Neural cell (in vitro differentiated cells): ENCODE measurements around the gene ATF6B. TPM values are rescaled to one million over a fixed set of nuclear protein-coding genes. Genes with fewer than 3 reads are reported as not detected.
"Not testable (repeated sequence)": the region's sequence is repeated elsewhere in the genome, so short reads cannot be mapped to it uniquely, and the experiment has no call there.

ENCODE experiments used
- H2AFZ ChIP-seq: fragments of 200-600, 300-800 bp; sonication (generic), shearing (Covaris generic); 2 replicates; pipeline ENCODE4 v1.6.0; 2014; ENCODE audit warnings: low read depth, mild to moderate bottlenecking, antibody characterized with exemption, low read length, moderate library complexity
- H3F3A ChIP-seq: fragments of 200-600 bp; shearing (Covaris generic); 2 replicates; pipeline ENCODE4 v1.6.1; 2016; ENCODE audit warnings: mild to moderate bottlenecking, moderate library complexity, mixed read lengths, antibody characterized with exemption, low read length; ENCODE audit not compliant: insufficient read depth, poor library complexity, severe bottlenecking
- H3K27ac ChIP-seq: fragments of 200-600, 300-800 bp; sonication (generic), shearing (Covaris generic); 2 replicates; pipeline ENCODE4 v1.5.1; 2014; ENCODE audit warnings: mild to moderate bottlenecking, low read length, moderate library complexity
- H3K27me3 ChIP-seq: fragments of 300-800, 200-600 bp; sonication (generic), shearing (Covaris generic); 2 replicates; pipeline ENCODE4 v1.6.0; 2014; ENCODE audit warnings: mild to moderate bottlenecking, low read depth, low read length, moderate library complexity; ENCODE audit not compliant: insufficient read depth
- H3K36me3 ChIP-seq: fragments of 300-800, 200-600 bp; sonication (generic), shearing (Covaris generic); 2 replicates; pipeline ENCODE4 v1.5.1; 2014; ENCODE audit warnings: mild to moderate bottlenecking, antibody characterized with exemption, low read length, moderate library complexity; ENCODE audit not compliant: insufficient read depth
- H3K4me2 ChIP-seq: fragments of 300-800, 200-600 bp; sonication (generic), shearing (Covaris generic); 2 replicates; pipeline ENCODE4 v1.6.0; 2014; ENCODE audit warnings: mild to moderate bottlenecking, low read length
- H3K4me3 ChIP-seq: fragments of 300-800, 200-600 bp; sonication (generic), shearing (Covaris generic); 2 replicates; pipeline ENCODE4 v1.5.1; 2014; ENCODE audit warnings: mild to moderate bottlenecking, low read length, moderate library complexity
- H3K79me2 ChIP-seq: fragments of 200-600 bp; shearing (Covaris generic); replicated peaks from 2 replicates; pipeline ENCODE4 v1.6.0; 2014; ENCODE audit warnings: mild to moderate bottlenecking, low read length, moderate library complexity; ENCODE audit not compliant: insufficient read depth
- H3K9ac ChIP-seq: fragments of 300-800, 200-600 bp; sonication (generic), shearing (Covaris generic); 2 replicates; pipeline ENCODE4 v1.6.1; 2016; ENCODE audit warnings: mild to moderate bottlenecking, low read length, mixed read lengths
- H3K9me2 ChIP-seq: fragments of 200-600 bp; shearing (Covaris generic); 2 replicates; pipeline ENCODE4 v1.6.1; 2016; ENCODE audit warnings: mild to moderate bottlenecking, low read length, mixed read lengths; ENCODE audit not compliant: insufficient read depth
- H3K9me3 ChIP-seq: fragments of 200-600, 300-800 bp; sonication (generic), shearing (Covaris generic); 2 replicates; pipeline ENCODE4 v1.6.1; 2016; ENCODE audit warnings: mild to moderate bottlenecking, mixed run types, low read length, moderate library complexity, mixed read lengths
- H4K20me1 ChIP-seq: fragments of 200-600 bp; shearing (Covaris generic); 2 replicates; pipeline ENCODE4 v1.6.1; 2016; ENCODE audit warnings: mild to moderate bottlenecking, mixed run types; ENCODE audit not compliant: insufficient read depth
- CTCF ChIP-seq: fragments of 450-650 bp; IDR thresholded peaks from 2 replicates; pipeline ENCODE4 v1.5.1; 2014; ENCODE audit warnings: antibody characterized with exemption, mild to moderate bottlenecking, moderate library complexity; ENCODE audit not compliant: poor library complexity, severe bottlenecking
- EP300 ChIP-seq: fragments of 450-650 bp; conservative IDR thresholded peaks from 2 replicates; pipeline ENCODE4 v1.6.1; 2014; ENCODE audit warnings: antibody characterized with exemption, mild to moderate bottlenecking, moderate library complexity; ENCODE audit not compliant: poor library complexity, severe bottlenecking
- EZH2 ChIP-seq: fragments of 200-600, 300-800 bp; shearing (Covaris generic), sonication (generic); IDR thresholded peaks from 2 replicates; pipeline ENCODE4 v1.6.1; 2014; ENCODE audit warnings: antibody characterized with exemption, low read length, borderline replicate concordance, mild to moderate bottlenecking; ENCODE audit not compliant: insufficient read depth, poor library complexity, severe bottlenecking
- MXI1 ChIP-seq: fragments of 450-650 bp; conservative IDR thresholded peaks from 2 replicates; pipeline ENCODE4 v1.6.1; 2014; ENCODE audit warnings: antibody characterized with exemption, mild to moderate bottlenecking; ENCODE audit not compliant: poor library complexity, severe bottlenecking
- POLR2AphosphoS5 ChIP-seq: IDR thresholded peaks from 2 replicates; pipeline ENCODE4 v1.6.1; 2012
- RAD21 ChIP-seq: fragments of 450-650 bp; conservative IDR thresholded peaks from 2 replicates; pipeline ENCODE4 v1.6.1; 2014; ENCODE audit warnings: antibody characterized with exemption, mild to moderate bottlenecking, moderate library complexity
- REST ChIP-seq: IDR thresholded peaks from 2 replicates; pipeline ENCODE4 v1.6.1; 2012; ENCODE audit warnings: borderline replicate concordance
- SMC3 ChIP-seq: fragments of 450-650 bp; conservative IDR thresholded peaks from 2 replicates; pipeline ENCODE4 v1.6.1; 2014; ENCODE audit warnings: antibody characterized with exemption, mild to moderate bottlenecking, moderate library complexity; ENCODE audit not compliant: poor library complexity
- TAF1 ChIP-seq: IDR thresholded peaks from 2 replicates; pipeline ENCODE4 v1.6.1; 2012; ENCODE audit warnings: low read depth
- polyA plus RNA-seq: library from polyadenylated mRNA; depleted of rRNA; stranded (reverse); fragments of >200 nt; gene quantifications from 2 replicates; pipeline ENCODE4 v1.2.3, GENCODE V29; 2014

ATF6B gene
- polyA plus RNA-seq, 1 donor from 2014 or later: 44.3 TPM

GRCh38 chr6:32102255-32102654, 25.8 kb downstream of the ATF6B start:
- Histone ChIP-seq H3K27me3 (no peaks in the 10 kb centered on the region), H2AFZ (no peak overlapping the region), H3K4me2 (no peak overlapping the region), H3K9me2 (no peaks in the 10 kb centered on the region), H3K36me3 (no peaks in the 10 kb centered on the region), H3K27ac (no peak overlapping the region), H4K20me1 (no peaks in the 10 kb centered on the region), H3K9ac (no peak overlapping the region), H3K4me3 (no peak overlapping the region), H3F3A (no peaks in the 10 kb centered on the region), H3K9me3 (no peaks in the 10 kb centered on the region), H3K79me2 (no peaks in the 10 kb centered on the region)
- TF ChIP-seq EP300 (no peak), CTCF (no peak), SMC3 (no peak), RAD21 (no peak), EZH2 (no peak), REST (no peak), MXI1 (no peak), TAF1 (no peak), POLR2AphosphoS5 (no peak)

GRCh38 chr6:32100251-32100650, 27.8 kb downstream of the ATF6B start:
- H3K9me3 ChIP-seq, H4K20me1 ChIP-seq: not testable (repeated sequence)

GRCh38 chr6:32097364-32097763, 30.7 kb downstream of the ATF6B start:
- no peaks in the 10 kb centered on the region for H3F3A ChIP-seq
- H3K36me3 ChIP-seq: no peaks in the 10 kb centered on the region
- H3K27me3 ChIP-seq: no peaks in the 10 kb centered on the region

More at GRCh38 chr6:32100251-32100650, 27.8 kb downstream of the ATF6B start:
- H3K27ac ChIP-seq, H3K4me3 ChIP-seq, H3K4me2 ChIP-seq, H3K36me3 ChIP-seq, H3K9me2 ChIP-seq, H3F3A ChIP-seq, H3K9ac ChIP-seq, H2AFZ ChIP-seq, H3K79me2 ChIP-seq, H3K27me3 ChIP-seq: not testable (repeated sequence)

More at GRCh38 chr6:32097364-32097763, 30.7 kb downstream of the ATF6B start:
- Histone ChIP-seq H3K9me3 (no peaks in the 10 kb centered on the region), H3K4me3 (no peak overlapping the region), H3K9me2 (no peaks in the 10 kb centered on the region), H3K79me2 (no peaks in the 10 kb centered on the region), H3K4me2 (no peak overlapping the region), H3K9ac (no peak overlapping the region), H2AFZ (no peak overlapping the region), H3K27ac (no peak overlapping the region), H4K20me1 (no peaks in the 10 kb centered on the region)
- TF ChIP-seq SMC3 (no peak), REST (no peak), TAF1 (no peak), POLR2AphosphoS5 (no peak), CTCF (no peak), EZH2 (no peak), RAD21 (no peak), MXI1 (no peak), EP300 (no peak)
